Activated CD4-positive, alpha-beta T cell treated with anti-CD3 and anti-CD28 coated beads, Interleukin-2, Interleukin-6, amounts not matched to agents 100 ng/mL and 50 ng/mL, durations not matched to agents 16 hours and 8 hours (primary cell): ENCODE results near the gene RPUSD4.

Experiments used
- DNase-seq: peaks from one replicate; pipeline ENCODE4 v3.0.0-alpha.2; 2020

Gene RPUSD4

DNA sequence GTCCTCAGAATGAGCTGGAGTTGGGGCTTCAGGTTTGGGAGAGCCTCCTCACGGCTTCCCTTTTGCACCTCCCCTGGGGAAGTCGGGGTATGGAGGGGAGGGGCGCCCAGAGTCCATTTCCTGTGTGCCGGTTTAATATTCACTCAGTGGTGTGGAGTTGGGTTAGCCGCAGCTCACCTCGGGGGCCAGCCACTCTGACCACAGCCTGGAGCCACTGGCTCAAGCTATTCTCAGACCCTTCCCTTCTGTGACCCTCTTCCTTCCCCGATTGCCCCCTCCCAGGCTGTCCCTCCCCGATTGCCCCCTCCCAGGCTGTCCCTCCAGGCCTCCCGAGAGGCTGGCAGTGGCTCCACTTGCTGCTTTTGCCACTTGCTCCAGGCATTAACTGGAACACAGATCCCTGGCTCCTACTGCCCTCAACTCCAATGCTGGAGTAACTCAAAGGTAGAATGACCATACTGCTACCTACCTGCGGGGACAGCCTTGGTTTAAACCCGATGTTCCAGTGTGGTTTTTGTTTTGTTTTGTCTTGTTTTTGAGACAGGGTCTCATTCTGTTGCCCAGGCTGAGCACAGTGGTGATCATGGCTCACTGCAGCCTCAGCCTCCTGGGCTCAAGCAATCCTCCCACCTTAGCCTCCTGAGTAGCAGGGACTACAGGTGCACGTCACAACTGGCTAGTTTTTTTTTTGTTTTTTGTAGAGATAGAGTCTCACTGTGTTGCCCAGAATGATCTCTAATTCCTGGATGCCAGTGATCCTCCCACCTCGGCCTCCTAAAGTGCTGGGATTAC, 29.3 kb downstream of the RPUSD4 start:
- DNase-seq = no peak

DNA sequence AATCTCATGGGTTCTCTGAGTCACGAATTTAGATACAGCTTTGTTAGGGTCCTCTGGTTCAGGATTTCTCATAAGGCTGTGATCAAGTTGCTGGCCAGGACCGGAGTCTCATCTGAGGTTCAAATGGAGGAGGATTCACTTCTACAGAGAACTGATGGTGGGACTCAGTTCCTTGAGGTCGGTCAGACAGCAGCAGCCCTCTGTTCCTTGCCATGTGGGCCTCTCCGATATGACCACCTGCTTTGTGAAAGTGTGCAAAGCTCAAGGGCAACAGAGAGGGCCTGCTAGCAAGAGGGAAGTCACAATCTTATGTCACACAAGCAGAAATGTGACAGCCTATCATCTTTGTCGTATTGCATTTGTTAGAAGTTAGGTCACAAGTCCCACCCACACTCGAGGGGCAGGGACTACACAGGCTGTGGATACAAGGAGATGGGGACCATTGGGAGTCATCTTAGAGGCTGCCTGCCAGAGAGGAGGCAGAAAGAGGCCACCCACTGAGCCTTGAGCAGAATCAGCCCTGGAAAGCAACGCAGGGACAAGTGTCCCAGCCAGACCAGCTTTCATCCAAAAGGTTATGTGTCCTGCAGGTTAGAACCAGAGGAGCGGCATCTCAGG, 34.5 kb downstream of the RPUSD4 start:
- DNase-seq = no peak

DNA sequence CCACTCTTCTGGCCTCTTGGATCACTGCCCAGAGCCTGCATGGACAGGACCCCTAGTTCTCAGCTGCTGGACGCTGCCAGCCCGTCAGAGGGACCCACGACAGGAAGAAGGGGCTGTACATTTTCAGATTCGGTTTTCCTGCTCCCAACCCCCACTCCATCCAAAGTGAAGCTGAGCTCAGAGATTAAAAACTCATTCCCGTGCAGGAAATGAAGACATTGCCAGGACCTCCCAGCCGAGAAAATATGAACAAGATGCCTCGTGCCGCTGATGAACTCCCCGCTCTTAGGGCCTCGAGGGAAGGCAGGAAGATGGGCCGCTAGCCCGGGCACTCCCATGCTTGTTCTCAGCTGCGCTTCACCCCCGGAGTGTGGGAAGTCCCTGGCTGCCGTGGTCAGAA, 36.1 kb downstream of the RPUSD4 start:
- no peak for DNase-seq

DNA sequence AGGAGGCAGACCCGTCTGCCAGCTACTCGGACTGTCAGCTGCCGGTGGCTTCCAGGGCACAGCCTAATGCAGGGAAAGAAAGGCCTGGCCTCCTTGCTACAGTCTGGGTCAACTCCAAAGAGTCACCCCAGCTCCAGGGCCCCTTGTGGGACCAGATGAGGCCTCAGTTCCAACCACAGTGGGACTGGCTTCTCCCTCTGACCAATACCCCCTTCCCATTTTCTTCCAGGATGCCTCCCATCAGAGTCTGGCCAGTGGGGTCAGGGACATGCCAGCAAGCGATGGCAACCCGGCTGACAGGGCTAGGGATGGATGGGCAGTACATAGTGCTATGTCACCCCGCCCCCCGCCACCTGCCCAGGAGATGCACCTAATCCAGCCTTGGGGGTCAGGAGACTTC, 36.6 kb downstream of the RPUSD4 start:
- DNase-seq = no peak

DNA sequence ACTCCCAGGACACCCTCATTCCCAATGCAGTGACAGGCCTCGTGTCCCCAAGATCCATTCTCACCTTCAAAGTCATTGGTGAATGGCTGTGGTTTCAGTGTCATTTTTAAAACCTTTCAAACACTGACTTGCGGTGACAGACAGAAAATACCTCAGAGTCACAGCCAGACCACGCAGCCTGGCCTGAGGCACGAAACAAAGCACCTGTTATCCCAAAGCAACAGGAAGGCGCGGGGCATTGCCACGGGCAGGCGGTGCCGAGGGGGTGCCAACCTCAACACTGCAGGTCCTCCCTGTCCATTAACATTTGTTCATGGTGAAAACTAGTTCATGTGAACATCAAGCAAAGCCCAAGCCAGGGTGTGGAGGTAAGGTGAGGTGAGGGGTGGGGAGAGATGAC, 38.2 kb downstream of the RPUSD4 start:
- DNase-seq = no peak

DNA sequence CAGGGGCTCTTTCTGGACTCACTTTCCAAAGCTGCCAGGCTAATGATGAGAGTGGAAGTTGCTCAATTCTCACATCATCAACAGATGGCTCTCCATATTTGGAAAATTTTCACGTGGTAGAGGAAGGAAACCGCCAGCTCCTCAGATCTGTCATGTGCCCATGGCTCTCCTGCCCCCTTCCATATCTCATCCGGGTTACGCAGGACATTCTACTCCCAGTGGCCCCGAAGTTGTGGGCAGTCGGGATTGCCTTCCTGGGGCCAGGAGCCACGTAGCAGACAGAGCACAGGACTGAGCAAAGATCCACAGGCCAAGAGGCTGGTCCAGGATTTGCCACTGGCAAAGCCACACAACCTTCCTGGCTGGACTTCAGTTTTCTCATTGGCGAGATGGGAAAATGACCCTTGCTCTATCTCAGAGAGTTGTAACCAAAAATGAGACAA, 38.8 kb downstream of the RPUSD4 start:
- DNase-seq = no peak

DNA sequence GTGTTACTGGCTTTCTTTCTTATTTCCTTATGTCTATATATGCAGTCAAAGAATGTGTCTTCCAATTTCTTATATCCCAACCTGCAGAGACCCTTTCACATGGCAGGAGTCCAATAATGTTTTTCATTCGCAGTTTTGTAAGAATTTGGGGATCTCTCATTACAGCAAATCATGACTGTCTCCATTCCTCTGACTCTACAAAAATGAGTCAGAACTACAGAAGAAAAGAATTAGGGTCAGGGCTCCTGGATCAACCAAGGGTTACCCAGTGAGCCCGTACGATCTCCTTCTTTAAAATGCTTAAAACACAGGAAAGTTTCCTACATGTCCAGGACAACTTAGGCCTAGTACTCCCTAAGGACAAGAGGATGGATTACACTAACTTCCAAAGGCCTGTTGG, 42.2 kb downstream of the RPUSD4 start:
- no peak for DNase-seq

DNA sequence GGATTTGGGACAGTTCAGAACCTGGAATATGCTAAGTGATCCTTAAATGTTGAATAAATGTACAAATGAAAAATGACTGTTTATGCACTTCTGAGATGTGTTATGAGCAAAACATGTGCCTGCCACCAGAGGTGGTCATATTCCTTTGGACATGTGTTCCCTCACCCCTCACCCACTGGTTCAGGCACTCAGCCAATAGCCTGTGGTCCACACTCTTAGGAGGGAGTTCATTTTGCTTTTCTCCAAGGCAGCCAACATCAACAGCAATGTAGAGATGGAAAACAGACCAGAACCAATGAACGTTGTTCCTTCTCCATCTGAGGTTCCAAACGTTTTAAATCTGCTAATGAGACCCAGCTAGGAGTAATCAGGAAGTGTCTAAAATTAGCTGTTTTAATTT, 44.0 kb downstream of the RPUSD4 start:
- no peak for DNase-seq

DNA sequence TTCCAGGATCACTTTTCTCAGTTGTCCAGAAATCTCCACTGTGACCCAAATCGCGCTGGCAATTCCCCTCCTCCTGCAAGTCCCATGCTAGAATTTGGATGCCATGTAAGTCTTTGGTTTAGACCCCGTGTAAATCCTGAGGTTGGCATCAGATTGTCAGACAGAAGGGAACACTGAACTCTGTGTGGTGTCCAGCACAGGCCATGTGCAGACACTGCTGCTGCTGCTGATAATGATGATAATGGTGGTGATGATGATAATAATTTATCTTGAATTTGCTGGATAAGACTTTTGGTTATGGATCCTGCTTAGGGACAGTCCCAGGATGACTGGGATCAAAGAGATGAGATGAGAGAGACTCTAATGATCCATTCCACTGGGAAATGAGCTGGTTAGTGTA, 45.0 kb downstream of the RPUSD4 start:
- no peak for DNase-seq

DNA sequence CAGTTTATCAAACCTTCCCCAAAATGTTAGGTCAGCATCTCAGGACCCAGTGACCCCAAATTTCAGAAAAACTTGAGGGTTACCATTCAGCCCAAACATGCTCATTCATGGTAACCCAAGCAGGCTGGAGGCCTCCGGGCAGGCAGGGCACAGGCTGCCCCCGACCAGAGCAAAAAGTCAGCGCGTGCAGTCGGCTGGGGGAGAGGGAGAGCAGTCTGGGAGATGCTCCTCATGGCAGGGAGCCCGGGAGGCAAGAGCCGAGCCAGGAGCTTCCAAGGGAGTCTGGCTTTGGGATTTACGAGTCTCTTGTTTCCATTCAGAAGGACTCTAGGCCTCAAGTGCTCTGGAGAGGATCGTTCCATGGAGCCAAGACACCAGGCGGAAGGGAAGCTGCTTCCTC, 45.7 kb downstream of the RPUSD4 start:
- DNase-seq = no peak

DNA sequence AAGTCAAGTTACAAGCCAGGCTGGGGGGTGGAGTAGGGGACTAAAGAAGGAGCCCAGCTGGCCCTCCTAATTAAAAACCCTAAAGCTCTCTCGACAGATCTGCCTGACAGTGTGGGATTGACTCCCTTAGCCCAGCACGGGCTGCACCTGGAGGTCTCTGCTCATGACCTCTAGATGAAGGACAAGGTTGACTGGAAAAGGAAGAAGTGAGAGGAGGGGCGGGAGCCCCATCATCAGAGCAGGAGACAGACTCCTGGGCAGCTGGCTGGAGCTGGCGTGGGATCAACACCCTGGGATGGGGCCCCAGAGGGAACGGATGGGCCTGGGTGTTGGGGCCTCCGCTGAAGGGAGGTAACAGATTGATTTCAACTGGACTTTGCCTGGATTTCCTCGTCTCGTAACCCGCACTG, 46.1 kb downstream of the RPUSD4 start:
- no peak for DNase-seq

DNA sequence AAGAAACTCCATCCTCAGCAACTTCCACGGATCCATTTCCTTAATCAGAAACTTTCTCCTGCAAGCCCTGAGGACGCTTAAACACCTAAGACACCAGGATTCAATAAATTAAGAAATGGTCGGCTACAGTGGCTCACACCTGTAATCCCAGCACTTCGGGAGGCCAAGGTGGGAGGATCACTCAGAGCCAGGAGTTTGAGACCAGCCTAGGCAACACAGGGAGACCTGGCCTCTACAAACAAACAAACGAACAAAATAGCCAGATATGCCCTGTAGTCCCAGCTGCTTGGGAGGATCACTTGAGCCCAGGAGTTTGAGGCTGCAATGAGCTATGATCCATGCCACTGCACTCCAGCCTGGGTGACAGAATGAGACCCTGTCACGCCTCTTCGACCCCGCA, 46.7 kb downstream of the RPUSD4 start:
- DNase-seq = no peak

DNA sequence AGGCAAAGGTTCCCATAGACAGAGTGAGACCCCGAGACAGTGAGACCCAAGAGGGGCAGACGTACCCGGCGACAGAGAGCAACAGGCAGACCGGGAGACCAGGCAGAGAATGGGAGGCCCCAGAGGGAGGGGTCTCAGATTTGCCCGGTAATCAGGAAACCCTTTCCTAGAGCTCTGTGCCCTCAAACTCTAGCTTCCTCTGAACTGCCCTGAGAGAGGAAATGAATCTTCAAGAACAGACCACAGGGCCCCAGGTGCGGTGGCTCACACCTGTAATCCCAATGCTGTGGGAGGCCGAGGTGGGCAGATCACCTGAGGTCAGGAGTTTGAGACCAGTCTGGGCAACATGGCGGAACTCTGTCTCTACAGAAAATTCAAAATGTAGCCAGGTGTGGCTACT, 47.7 kb downstream of the RPUSD4 start:
- DNase-seq = no peak

DNA sequence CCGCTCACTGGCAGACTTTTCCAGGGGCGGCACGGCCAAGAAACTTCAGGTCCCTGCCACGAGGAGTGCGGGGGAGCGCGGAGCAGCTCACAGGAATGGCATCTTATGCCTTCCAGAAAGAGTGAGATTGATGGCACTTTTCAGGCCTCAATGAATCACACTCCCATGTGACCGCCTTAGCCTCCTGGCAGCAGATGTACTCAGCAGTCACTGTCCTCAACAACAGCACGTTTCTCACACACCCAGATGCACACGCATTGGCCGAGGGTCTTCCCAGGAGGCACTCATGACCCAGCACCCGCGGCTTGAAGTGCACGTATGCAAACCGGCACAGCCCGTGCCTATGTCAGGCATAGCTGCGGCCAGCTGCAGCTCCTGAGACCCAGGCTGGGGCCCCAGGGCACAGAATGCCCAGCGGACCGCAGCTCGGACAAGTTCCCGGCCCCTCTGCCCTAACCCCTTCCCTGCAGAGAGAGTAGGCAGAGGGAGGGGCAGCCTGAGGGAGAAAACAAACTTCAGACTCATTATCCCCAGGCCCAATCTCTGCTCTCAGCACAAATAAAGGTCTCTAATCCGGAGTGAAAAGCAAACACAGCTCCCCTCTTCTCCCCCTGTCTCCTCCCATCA, 48.3 kb downstream of the RPUSD4 start:
- no peak for DNase-seq

DNA sequence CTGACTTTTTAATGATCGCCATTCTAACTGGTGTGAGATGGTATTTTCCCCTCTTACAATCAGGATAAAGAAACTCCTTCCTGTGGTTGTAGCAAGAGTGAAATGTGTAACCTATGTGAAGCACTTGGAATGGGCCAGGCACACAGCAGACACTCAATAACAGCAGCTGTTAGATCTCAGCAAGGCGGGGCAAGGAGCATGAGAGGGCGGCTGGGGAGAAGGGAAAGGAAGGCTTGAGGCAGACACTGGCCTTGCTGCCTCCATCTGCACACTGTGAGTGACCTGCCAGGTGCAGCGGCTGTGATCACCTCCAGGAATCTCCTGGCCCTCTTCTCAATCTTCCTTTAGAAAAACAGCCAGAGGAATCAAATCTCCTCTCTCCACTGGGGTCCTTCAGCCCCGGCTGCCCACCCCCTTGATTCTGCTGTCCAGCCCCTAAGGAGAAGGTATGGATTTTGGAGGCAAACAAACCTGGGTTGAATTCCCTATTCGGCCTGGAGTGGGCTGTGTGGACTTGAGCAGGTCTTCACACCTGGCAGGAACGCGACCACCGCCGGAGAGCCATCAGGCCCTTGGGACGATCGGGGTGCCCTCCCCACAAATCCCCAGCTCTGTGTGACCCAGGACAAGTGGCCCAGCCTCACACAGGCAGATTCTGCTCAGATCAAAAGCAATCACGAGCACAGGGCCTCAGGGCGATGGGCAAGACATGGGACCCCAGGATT, 49.0 kb downstream of the RPUSD4 start:
- DNase-seq = no peak

DNA sequence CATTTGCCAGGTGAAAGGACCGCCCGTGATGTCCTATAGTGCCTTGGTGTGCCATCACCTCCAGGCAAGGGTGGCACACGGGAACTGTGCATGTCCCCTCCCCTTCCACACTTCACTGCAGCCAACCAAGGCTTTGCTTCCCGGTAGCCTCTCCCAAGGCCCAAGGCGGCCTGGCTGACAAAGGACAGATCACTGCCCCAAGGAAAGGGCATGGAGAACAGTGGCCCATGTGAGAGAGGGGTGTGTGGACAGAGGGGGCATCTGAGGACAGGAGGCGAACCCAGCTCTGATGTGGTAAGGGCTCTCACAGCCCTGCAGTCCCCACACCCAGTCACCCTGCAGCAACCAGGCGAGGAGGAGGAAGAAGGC, 50.4 kb downstream of the RPUSD4 start:
- no peak for DNase-seq

DNA sequence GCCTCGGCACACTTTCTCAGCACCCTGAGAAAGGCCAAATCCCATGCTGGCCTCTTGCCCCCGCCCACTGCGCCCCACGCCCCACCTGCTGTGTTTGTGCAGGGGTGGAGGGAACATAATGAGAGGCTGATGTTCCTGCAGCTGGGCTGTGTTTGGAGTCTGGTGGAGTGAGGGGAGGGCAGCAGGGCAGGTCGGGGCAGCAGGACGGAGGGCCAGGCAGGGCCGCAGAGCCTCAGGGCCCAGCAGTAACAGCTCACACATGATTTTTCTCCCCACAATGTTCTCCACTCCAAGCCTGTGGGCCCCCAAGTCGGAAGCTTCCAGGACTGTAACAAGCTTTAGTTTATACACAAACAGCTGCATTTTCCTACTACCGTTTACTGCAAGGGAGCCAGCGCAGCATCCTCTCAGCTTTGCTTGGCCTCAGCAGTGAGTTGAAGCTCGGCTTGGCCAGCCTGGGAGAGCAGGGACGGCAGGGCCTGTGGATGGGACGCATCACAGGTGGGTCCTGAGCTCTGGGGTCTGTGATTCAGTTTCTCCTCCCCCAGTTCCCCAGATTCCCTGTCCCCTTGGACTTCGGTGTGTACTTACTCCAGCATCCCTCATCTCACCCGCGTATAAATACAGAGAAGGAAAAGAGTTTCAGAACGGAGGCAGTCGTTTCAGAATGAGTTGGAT, 51.0 kb downstream of the RPUSD4 start:
- DNase-seq = no peak

DNA sequence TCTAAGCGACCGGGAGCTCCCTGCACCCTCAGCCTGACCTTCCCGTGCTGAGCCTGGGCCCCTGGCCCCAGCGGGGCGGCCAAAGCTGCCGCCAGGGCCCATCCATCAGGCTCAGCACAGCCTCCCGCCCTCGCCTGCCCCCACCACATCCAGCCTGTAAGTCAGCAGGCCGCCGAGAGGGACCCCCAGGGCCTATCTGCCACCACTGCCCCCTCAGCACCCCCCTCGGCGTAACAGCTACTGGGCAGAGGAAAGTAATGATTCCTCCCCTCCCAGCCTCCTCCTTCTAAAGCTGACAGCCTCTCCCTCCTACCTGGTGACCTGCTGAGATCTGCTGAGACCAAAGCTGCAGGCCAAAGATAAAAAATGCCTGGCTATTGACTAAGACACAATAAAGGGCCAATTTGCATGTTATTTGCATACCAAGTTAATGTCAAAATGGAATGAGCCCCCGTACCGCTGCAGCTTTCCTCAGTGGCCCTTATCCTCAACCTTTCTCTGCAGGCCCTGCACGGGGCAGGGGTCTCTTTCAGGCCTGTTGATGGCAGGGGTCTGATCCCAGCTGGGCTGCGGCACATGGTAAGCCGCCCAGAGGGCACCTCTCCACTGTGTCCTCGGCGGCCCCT, 51.6 kb downstream of the RPUSD4 start:
- no peak for DNase-seq

DNA sequence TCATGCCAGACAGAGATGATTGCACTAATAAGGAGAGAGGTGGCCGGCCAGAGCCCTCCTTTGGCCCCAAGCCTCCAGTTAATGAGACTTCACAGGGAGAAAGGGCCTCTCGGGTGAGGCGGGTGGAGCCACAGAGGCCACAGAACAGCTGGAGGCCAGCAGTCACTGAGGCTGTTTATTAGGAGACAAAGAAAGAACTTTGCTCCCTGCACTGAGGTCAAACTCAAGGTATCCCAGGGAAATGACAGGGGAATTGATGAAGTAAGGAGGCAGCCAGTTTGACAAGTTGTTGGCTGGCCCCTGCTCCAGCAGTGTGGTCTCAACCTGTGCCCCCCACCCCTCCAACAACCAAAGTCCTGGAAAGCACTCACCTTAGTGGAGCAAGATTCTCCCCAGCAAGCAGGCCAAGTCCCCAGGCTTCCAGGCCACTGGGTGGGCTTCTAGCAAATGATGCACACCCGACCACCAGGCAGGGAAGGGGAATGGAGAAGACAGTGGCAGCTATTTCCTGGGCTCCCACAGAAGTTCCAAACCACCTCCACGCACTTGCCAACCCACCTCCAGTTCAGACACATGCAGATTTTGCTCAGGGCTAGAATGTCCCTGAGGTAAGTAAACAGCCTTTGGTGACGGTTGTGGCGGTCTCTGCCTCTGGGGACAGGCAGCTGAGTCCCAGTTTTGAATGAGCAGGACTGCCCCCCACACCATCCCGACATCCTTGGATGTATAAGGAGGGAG, 53.2 kb downstream of the RPUSD4 start:
- DNase-seq = no peak

DNA sequence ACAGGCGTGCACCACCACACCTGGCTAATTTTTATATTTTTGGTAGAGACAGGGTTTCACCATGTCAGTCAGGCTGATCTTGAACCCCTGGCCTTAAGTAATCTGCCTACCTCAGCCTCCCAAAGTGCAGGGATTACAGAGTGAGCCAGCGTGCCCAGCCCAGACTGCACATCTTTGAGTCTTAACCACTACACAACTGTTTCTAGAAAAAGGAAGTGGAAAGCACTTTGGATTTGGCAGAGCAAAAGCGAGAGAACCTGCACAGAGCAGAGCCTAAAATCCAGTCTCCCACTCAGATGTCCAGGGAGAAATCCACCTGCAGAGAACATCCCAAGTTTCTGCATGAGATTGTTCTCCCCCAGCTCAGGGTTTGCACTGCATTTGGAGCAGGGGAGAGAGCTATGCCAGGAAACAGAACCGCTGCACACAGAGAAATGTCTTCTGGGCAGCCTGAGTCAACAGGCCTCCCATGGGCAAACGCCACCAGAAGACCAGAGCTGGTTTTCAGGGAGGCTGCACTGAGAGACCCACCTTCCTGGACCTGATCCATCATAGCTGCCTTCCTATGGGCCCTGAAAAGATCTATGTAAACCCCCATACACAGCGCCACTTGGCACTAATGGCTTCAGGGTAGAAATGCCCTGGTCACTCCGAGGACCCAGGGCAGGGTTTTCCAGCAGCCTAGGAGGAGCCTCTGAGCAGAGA, 54.0 kb downstream of the RPUSD4 start:
- no peak for DNase-seq

DNA sequence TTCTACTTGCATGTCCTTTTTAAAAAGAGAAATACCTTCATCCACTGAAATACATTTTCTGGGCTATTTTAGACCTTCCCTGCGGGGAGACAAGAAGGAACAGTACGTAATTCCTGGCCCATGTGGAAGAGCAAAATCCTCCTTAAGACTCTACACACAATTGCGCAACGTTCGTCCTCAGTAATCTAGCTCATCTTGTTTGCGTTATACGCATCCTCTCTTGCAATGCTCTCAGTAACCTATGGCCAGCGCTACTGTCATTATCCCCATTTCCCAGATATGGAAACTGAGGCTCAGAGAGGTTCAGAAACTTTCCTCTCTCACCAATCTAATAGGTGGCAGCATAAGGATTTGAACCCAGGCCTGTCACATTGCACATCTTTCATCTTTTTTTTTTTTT, 54.6 kb downstream of the RPUSD4 start:
- no peak for DNase-seq
